Progenitor cell of endocrine pancreas (in vitro differentiated cells): ENCODE data around the gene FIGLA. TPM values are rescaled to one million over a fixed set of nuclear protein-coding genes. Genes with fewer than 3 reads are reported as not detected.

Source experiments
- DNase-seq: peaks from one replicate; pipeline ENCODE4 v3.0.0; 2021; ENCODE audit warnings: low spot score; ENCODE audit not compliant: unreplicated experiment
- H3K27ac Mint-ChIP-seq: 2 replicates; pipeline ENCODE4 v1.8.0; 2021; ENCODE audit warnings: mild to moderate bottlenecking, moderate library complexity, mixed read lengths
- H3K27me3 Mint-ChIP-seq: 2 replicates; pipeline ENCODE4 v1.8.0; 2021; ENCODE audit warnings: mixed read lengths
- H3K36me3 Mint-ChIP-seq: 2 replicates; pipeline ENCODE4 v1.8.0; 2022; ENCODE audit warnings: mixed read lengths; ENCODE audit not compliant: insufficient read depth
- H3K4me1 Mint-ChIP-seq: 2 replicates; pipeline ENCODE4 v1.8.0; 2021; ENCODE audit warnings: low read depth, mixed read lengths
- H3K4me3 Mint-ChIP-seq: 2 replicates; pipeline ENCODE4 v1.8.0; 2021; ENCODE audit warnings: low read depth, mild to moderate bottlenecking, moderate library complexity, mixed read lengths
- H3K9me3 Mint-ChIP-seq: 2 replicates; pipeline ENCODE4 v1.8.0; 2021; ENCODE audit warnings: low read depth, mixed read lengths
- CTCF ChIP-seq: fragments of 200-600 bp; sonication (generic); IDR thresholded peaks from one replicate; pipeline ENCODE4 v1.5.0; 2021; ENCODE audit warnings: antibody characterized with exemption, mild to moderate bottlenecking; ENCODE audit not compliant: unreplicated experiment
- total RNA-seq: library from RNA; stranded (reverse); gene quantifications from 2 replicates; pipeline ENCODE4 v1.2.1, GENCODE V29; 2021

Gene FIGLA
- total RNA-seq, 1 donor from 2014 or later = not detected

GRCh38 chr2:70789304-70790135, 923 bp downstream of the FIGLA start:
- Mint-ChIP-seq H3K36me3 (no peaks in the 10 kb centered on the region), H3K4me1 (peaks cover 6% of the 10 kb centered on the region), H3K9me3 (no peaks in the 10 kb centered on the region), H3K27ac (peak overlapping the region; percentile 79), H3K4me3 (peak overlapping the region; percentile 29), H3K27me3 (peaks cover 80% of the 10 kb centered on the region)
- peak; percentile 42 for DNase-seq
- peak; percentile 72 for TF ChIP-seq CTCF

- peak; percentile 45 for TF ChIP-seq CTCF
- peaks cover 6% of the 10 kb centered on the region for H3K4me1 Mint-ChIP-seq
- no peaks in the 10 kb centered on the region for H3K36me3 Mint-ChIP-seq
- peaks cover 66% of the 10 kb centered on the region for H3K27me3 Mint-ChIP-seq
- no peak overlapping the region for H3K27ac Mint-ChIP-seq
- H3K4me3 Mint-ChIP-seq = no peak overlapping the region
- H3K9me3 Mint-ChIP-seq = no peaks in the 10 kb centered on the region
- DNase-seq = no peak
Observed at GRCh38 chr2:70785137-70785911, 5.1 kb downstream of the FIGLA start.

- H3K27me3 Mint-ChIP-seq = peaks cover 67% of the 10 kb centered on the region
- no peak for TF ChIP-seq CTCF
Observed at GRCh38 chr2:70784320-70784719, 6.1 kb downstream of the FIGLA start.

GRCh38 chr2:70779911-70780545, 10.4 kb downstream of the FIGLA start:
- Mint-ChIP-seq H3K4me3 (no peak overlapping the region), H3K27ac (no peak overlapping the region), H3K4me1 (no peaks in the 10 kb centered on the region), H3K9me3 (no peaks in the 10 kb centered on the region), H3K36me3 (no peaks in the 10 kb centered on the region), H3K27me3 (peaks cover 59% of the 10 kb centered on the region)
- TF ChIP-seq CTCF = no peak
- no peak for DNase-seq

More at GRCh38 chr2:70784320-70784719, 6.1 kb downstream of the FIGLA start:
- H3K27ac Mint-ChIP-seq = no peak overlapping the region
- no peaks in the 10 kb centered on the region for H3K9me3 Mint-ChIP-seq
- no peak overlapping the region for H3K4me3 Mint-ChIP-seq
- DNase-seq = no peak
- peaks cover 4% of the 10 kb centered on the region for H3K4me1 Mint-ChIP-seq
- no peaks in the 10 kb centered on the region for H3K36me3 Mint-ChIP-seq

GRCh38 chr2:70779491-70779890, 11.0 kb downstream of the FIGLA start:
- Mint-ChIP-seq H3K36me3 (no peaks in the 10 kb centered on the region), H3K27ac (no peak overlapping the region), H3K27me3 (peaks cover 64% of the 10 kb centered on the region), H3K4me3 (no peak overlapping the region), H3K4me1 (no peaks in the 10 kb centered on the region), H3K9me3 (no peaks in the 10 kb centered on the region)
- no peak for DNase-seq
- TF ChIP-seq CTCF = no peak
